H1 (cell line): ENCODE results near the gene ZBTB1. TPM values are rescaled to one million over a fixed set of nuclear protein-coding genes. Genes with fewer than 3 reads are reported as not detected.

ENCODE experiments used
- CTCF ChIA-PET: fragments of 300-600 bp; sonication (Branson Sonifier 250); formaldehyde crosslinking; loops from one replicate; lab custom pipeline; 2021; ENCODE audit not compliant: partially characterized antibody; lab: Charles Lee
- POLR2A ChIA-PET: fragments of 300-600 bp; sonication (Branson Sonifier 250); formaldehyde crosslinking; loops from one replicate; lab custom pipeline; 2021; ENCODE audit warnings: inconsistent platforms; ENCODE audit not compliant: partially characterized antibody; lab: Charles Lee
- DNase-seq, 2 experiments: peaks; one replicate each; pipeline versions ENCODE4 v3.0.0 to v3.0.0-alpha.2; 2010 to 2022; ENCODE audit warnings: low spot score in 2 of 2, low read depth in 1 of 2, mixed read lengths in 1 of 2
- FAIRE-seq: peaks from 2 replicates; lab custom pipeline; 2011; peaks lifted over from hg19 to GRCh38; lab: Jason Lieb, UNC
- H2AFZ ChIP-seq: 2 replicates; pipeline ENCODE4 v1.8.1; 2012; ENCODE audit warnings: low read length, inconsistent platforms
- H2AK5ac ChIP-seq: 2 replicates; pipeline ENCODE4 v1.6.1; 2013; ENCODE audit warnings: low read depth, low read length
- H2BK120ac ChIP-seq: replicated peaks from 2 replicates; pipeline ENCODE3; 2013; ENCODE audit warnings: low read depth, low read length, inconsistent platforms
- H2BK12ac ChIP-seq: 2 replicates; pipeline ENCODE4 v1.6.1; 2013; ENCODE audit warnings: low read depth, low read length
- H2BK15ac ChIP-seq: 2 replicates; pipeline ENCODE4 v1.6.1; 2013; ENCODE audit warnings: low read length
- H2BK20ac ChIP-seq: 2 replicates; pipeline ENCODE4 v1.6.1; 2013; ENCODE audit warnings: low read length
- H2BK5ac ChIP-seq: 2 replicates; pipeline ENCODE4 v1.6.1; 2013; ENCODE audit warnings: low read depth, low read length
- H3K14ac ChIP-seq: 2 replicates; pipeline ENCODE4 v1.6.1; 2013; ENCODE audit warnings: inconsistent platforms; ENCODE audit not compliant: insufficient read length
- H3K18ac ChIP-seq: 2 replicates; pipeline ENCODE4 v1.6.1; 2013; ENCODE audit warnings: low read length; ENCODE audit errors: extremely low read depth
- H3K23ac ChIP-seq: 2 replicates; pipeline ENCODE4 v1.6.1; 2013; ENCODE audit warnings: inconsistent platforms; ENCODE audit not compliant: insufficient read length
- H3K23me2 ChIP-seq: 2 replicates; pipeline ENCODE4 v1.6.1; 2013; ENCODE audit warnings: low read depth, low read length
- H3K27ac ChIP-seq: 2 replicates; pipeline ENCODE4 v1.6.1; 2011; ENCODE audit warnings: low read depth, low read length, inconsistent platforms
- H3K27me3 ChIP-seq, 4 experiments: replicated peaks in 1 of 4; 1 replicate in 1 of 4; 2 replicates in 3 of 4; pipeline versions ENCODE4 v1.6.1 to v1.8.1; 2011 to 2013; ENCODE audit warnings: low read length in 3 of 4, mild to moderate bottlenecking in 3 of 4, inconsistent platforms in 2 of 4, mixed read lengths in 2 of 4, moderate library complexity in 1 of 4; ENCODE audit not compliant: control insufficient read depth in 3 of 4, insufficient read depth in 3 of 4; ENCODE audit errors: extremely low read depth in 1 of 4
- H3K36me3 ChIP-seq, 4 experiments: 2 replicates each; pipeline versions ENCODE4 v1.6.1 to v1.8.1; 2011 to 2013; ENCODE audit warnings: mild to moderate bottlenecking in 4 of 4, low read length in 3 of 4, moderate library complexity in 2 of 4, control low read depth in 1 of 4, inconsistent platforms in 1 of 4; ENCODE audit not compliant: insufficient read depth in 4 of 4, control insufficient read depth in 2 of 4
- H3K4ac ChIP-seq: replicated peaks from 2 replicates; pipeline ENCODE3; 2013; ENCODE audit warnings: low read length, low read depth, mixed read lengths, inconsistent platforms; ENCODE audit not compliant: insufficient read length
- H3K4me1 ChIP-seq, 4 experiments: replicated peaks in 1 of 4; 1 replicate in 1 of 4; 2 replicates in 3 of 4; pipeline versions ENCODE4 v1.6.1 to v1.8.1; 2011 to 2013; ENCODE audit warnings: low read length in 3 of 4, inconsistent platforms in 2 of 4, mixed read lengths in 1 of 4; ENCODE audit not compliant: insufficient read depth in 4 of 4, control insufficient read depth in 3 of 4
- H3K4me2 ChIP-seq, 2 experiments: 2 replicates each; pipeline versions ENCODE4 v1.6.1 to v1.8.1; 2011 to 2013; ENCODE audit warnings: low read depth in 2 of 2, low read length in 2 of 2, control low read depth in 1 of 2, inconsistent platforms in 1 of 2, mild to moderate bottlenecking in 1 of 2; ENCODE audit not compliant: insufficient read depth in 1 of 2
- H3K4me3 ChIP-seq, 4 experiments: fragments of 200-600, 300-600 bp in 1 of 4; sonication (generic), shearing (Covaris generic), sonication (Bioruptor Twin) in 1 of 4; 2 replicates each; pipeline versions ENCODE4 v1.5.1 to v1.8.1; 2011 to 2016; ENCODE audit warnings: low read length in 4 of 4, low read depth in 3 of 4, control low read depth in 2 of 4, inconsistent platforms in 2 of 4, mild to moderate bottlenecking in 2 of 4, mixed read lengths in 1 of 4, moderate library complexity in 1 of 4; ENCODE audit not compliant: insufficient read depth in 2 of 4; ENCODE audit errors: extremely low read depth in 1 of 4
- H3K56ac ChIP-seq: replicated peaks from 2 replicates; pipeline ENCODE3; 2013; ENCODE audit warnings: low read depth, mild to moderate bottlenecking, mixed read lengths, low read length, inconsistent platforms; ENCODE audit not compliant: insufficient read length
- H3K79me1 ChIP-seq: 2 replicates; pipeline ENCODE4 v1.6.1; 2013; ENCODE audit warnings: low read depth, low read length, control low read depth
- H3K79me2 ChIP-seq, 2 experiments: 2 replicates each; pipeline versions ENCODE4 v1.6.1 to v1.8.1; 2012 to 2013; ENCODE audit warnings: low read length in 2 of 2, mild to moderate bottlenecking in 2 of 2, inconsistent platforms in 1 of 2; ENCODE audit not compliant: insufficient read depth in 2 of 2, control insufficient read depth in 1 of 2
- H3K9ac ChIP-seq, 4 experiments: replicated peaks in 1 of 4; 1 replicate in 1 of 4; 2 replicates in 3 of 4; pipeline versions ENCODE4 v1.6.1 to v1.8.1; 2011 to 2013; ENCODE audit warnings: low read depth in 3 of 4, low read length in 3 of 4, control low read depth in 2 of 4, mild to moderate bottlenecking in 2 of 4, moderate library complexity in 2 of 4, inconsistent platforms in 1 of 4; ENCODE audit errors: extremely low read depth in 1 of 4
- H3K9me3 ChIP-seq, 2 experiments: 2 replicates each; pipeline versions ENCODE4 v1.6.1 to v1.8.1; 2012 to 2013; ENCODE audit warnings: mild to moderate bottlenecking in 2 of 2, moderate library complexity in 2 of 2, control low read depth in 1 of 2, inconsistent platforms in 1 of 2, low read depth in 1 of 2, low read length in 1 of 2, mixed read lengths in 1 of 2; ENCODE audit not compliant: insufficient read depth in 2 of 2
- H4K20me1 ChIP-seq, 2 experiments: replicated peaks in 1 of 2; 2 replicates each; pipeline versions ENCODE3 to v1.8.1; 2011 to 2013; ENCODE audit warnings: inconsistent platforms in 2 of 2, low read length in 2 of 2, mild to moderate bottlenecking in 1 of 2; ENCODE audit not compliant: insufficient read depth in 2 of 2, control insufficient read depth in 1 of 2
- H4K5ac ChIP-seq: 2 replicates; pipeline ENCODE4 v1.6.1; 2013; ENCODE audit warnings: low read length, low read depth, mixed read lengths, inconsistent platforms; ENCODE audit not compliant: insufficient read length
- H4K8ac ChIP-seq: 2 replicates; pipeline ENCODE4 v1.8.0; 2013; ENCODE audit warnings: mild to moderate bottlenecking, moderate library complexity, low read length, inconsistent platforms; ENCODE audit not compliant: insufficient read depth; ENCODE audit errors: extremely low read depth
- H4K91ac ChIP-seq: replicated peaks from 2 replicates; pipeline ENCODE3; 2013; ENCODE audit warnings: low read length, mixed read lengths, inconsistent platforms; ENCODE audit not compliant: insufficient read length
- JUND ChIP-seq: IDR thresholded peaks from 2 replicates; pipeline ENCODE4 v1.6.1; 2011; ENCODE audit warnings: mild to moderate bottlenecking, improper control_type of control experiment, low read length
- SP2 ChIP-seq: IDR thresholded peaks from 2 replicates; pipeline ENCODE4 v1.6.1; 2012; ENCODE audit warnings: mild to moderate bottlenecking, low read length, inconsistent platforms
- polyA plus RNA-seq, 7 experiments: library from polyadenylated mRNA; depleted of rRNA in 3 of 7; stranded (reverse) in 5 of 7; unstranded in 2 of 7; fragments of >200 nt in 5 of 7; fragments of 200-250 nt in 2 of 7; gene quantifications; 1 replicate in 5 of 7; 2 replicates in 1 of 7; 4 replicates in 1 of 7; pipeline versions ENCODE4 v1.2.1 to v1.2.3, GENCODE V29; 2011 to 2013; ENCODE audit warnings: missing spikeins in 2 of 7, mixed read lengths in 2 of 7
- total RNA-seq: library from RNA; stranded (reverse); fragmentation: NEBNext Ultra II Directional; extraction: Animal tissue kit (Norgen Biotek cat#: 25700); gene quantifications from 2 replicates; pipeline ENCODE4 v1.2.1, GENCODE V29; 2021

ZBTB1 gene
- total and polyA plus RNA-seq, 2 of the 8 experiments (the other 6 are each of a cell fraction or from before 2014, with no cell fraction given), result 13.6 to 27.5 TPM

DNA sequence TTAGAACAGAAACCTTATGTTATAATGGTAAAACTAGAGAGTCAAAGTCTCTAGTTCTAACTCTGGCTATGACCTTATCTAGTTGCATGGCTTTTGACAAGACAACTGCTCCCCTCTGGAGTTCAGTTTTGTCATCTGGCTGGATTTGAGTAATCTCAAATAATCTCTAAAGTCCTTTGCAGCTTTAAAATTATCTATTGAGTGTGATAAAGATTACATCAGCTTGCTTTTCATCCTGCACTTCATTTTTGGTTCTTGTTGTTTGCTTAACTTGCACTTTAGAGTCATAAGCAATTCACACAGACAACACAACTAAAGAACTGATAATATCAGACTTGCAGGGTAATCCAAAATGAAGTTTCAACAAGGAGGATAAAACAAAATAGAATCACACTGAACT lies 37.0 kb upstream of the ZBTB1 start:
- ChIA-PET POLR2A (interaction anchor here (1.0 kb wide), 1 partner anchor 12 kb away, joined by 3 read pairs; no protein-coding TSS in a partner anchor), CTCF (interaction anchor here (1.1 kb wide), 1 partner anchor 124 kb away, joined by 3 read pairs; no protein-coding TSS in a partner anchor)
- no peaks in the 10 kb centered on the region; a peak in 1 of 8 replicates for H3K36me3 ChIP-seq
- H3K18ac ChIP-seq, result no peak overlapping the region
- H2AFZ ChIP-seq, result no peak overlapping the region
- H3K9me3 ChIP-seq, result no peaks in the 10 kb centered on the region
- H3K4me1 ChIP-seq, result peaks cover 0 to 6% (median 4%) of the 10 kb centered on the region in 4 experiments; a peak in 4 of 7 replicates
- H3K4me2 ChIP-seq, result no peak overlapping the region
- H3K27me3 ChIP-seq, result no peaks in the 10 kb centered on the region
- no peak overlapping the region for H3K27ac ChIP-seq
- no peak overlapping the region for H3K9ac ChIP-seq
- H2AK5ac ChIP-seq, result no peak overlapping the region
- DNase-seq (no peak), FAIRE-seq (no peak)
- no peak overlapping the region for H3K4ac ChIP-seq
- H4K20me1 ChIP-seq, result peaks cover 0 to 4% of the 10 kb centered on the region in 2 experiments
- H3K79me2 ChIP-seq, result no peaks in the 10 kb centered on the region
- no peak overlapping the region for H4K91ac ChIP-seq
- no peak overlapping the region for H3K56ac ChIP-seq
- H3K4me3 ChIP-seq, result no peak overlapping the region
- no peak overlapping the region for H3K23ac ChIP-seq
- no peak overlapping the region for H2BK20ac ChIP-seq
- H4K8ac ChIP-seq, result no peak overlapping the region
- no peak overlapping the region for H3K14ac ChIP-seq
- H3K23me2 ChIP-seq, result peaks cover 13% of the 10 kb centered on the region
- H2BK120ac ChIP-seq, result no peak overlapping the region
- no peak overlapping the region for H2BK5ac ChIP-seq
- TF ChIP-seq JUND (no peak), SP2 (no peak)
- H2BK15ac ChIP-seq, result no peak overlapping the region
- no peaks in the 10 kb centered on the region for H3K79me1 ChIP-seq
- H4K5ac ChIP-seq, result no peak overlapping the region
- no peak overlapping the region for H2BK12ac ChIP-seq
